HUDEP-2 (cell line): ENCODE measurements around the gene CADM1.

Source experiments
- DNase-seq, 76 experiments: peaks; one replicate each; lab custom pipeline; 2025; ENCODE audit not compliant: unreplicated experiment in 76 of 76; lab: John Stamatoyannopoulos, UW

The CADM1 gene

GRCh38 chr11:115290893-115291292, 213.3 kb downstream of the CADM1 start:
- no peak for DNase-seq

- DNase-seq, result no peak
Measured at GRCh38 chr11:115290479-115290878, 213.7 kb downstream of the CADM1 start.

- DNase-seq, result no peak
Measured at GRCh38 chr11:115287266-115287665, 216.9 kb downstream of the CADM1 start.

GRCh38 chr11:115286614-115287013, 217.6 kb downstream of the CADM1 start:
- DNase-seq, result no peak

- DNase-seq, result no peak
Measured at GRCh38 chr11:115284773-115285172, 219.4 kb downstream of the CADM1 start.

- DNase-seq, result no peak
Measured at GRCh38 chr11:115282923-115283322, 221.3 kb downstream of the CADM1 start.

GRCh38 chr11:115280775-115281174, 223.4 kb downstream of the CADM1 start:
- no peak for DNase-seq

GRCh38 chr11:115279813-115280761, 224.1 kb downstream of the CADM1 start:
- no peak for DNase-seq

- DNase-seq, result no peak
Measured at GRCh38 chr11:115276799-115277198, 227.4 kb downstream of the CADM1 start.

GRCh38 chr11:115276191-115276590, 228.0 kb downstream of the CADM1 start:
- DNase-seq, result no peak

- no peak for DNase-seq
Measured at GRCh38 chr11:115275045-115275444, 229.2 kb downstream of the CADM1 start.

GRCh38 chr11:115272925-115273324, 231.3 kb downstream of the CADM1 start:
- DNase-seq, result no peak

GRCh38 chr11:115271643-115272042, 232.6 kb downstream of the CADM1 start:
- DNase-seq, result no peak

- DNase-seq, result no peak
Measured at GRCh38 chr11:115269191-115269950, 234.8 kb downstream of the CADM1 start.

GRCh38 chr11:115267871-115268270, 236.3 kb downstream of the CADM1 start:
- no peak for DNase-seq

GRCh38 chr11:115267238-115267781, 236.9 kb downstream of the CADM1 start:
- DNase-seq, result no peak

GRCh38 chr11:115266066-115266639, 238.1 kb downstream of the CADM1 start:
- no peak for DNase-seq

- DNase-seq, result no peak
Measured at GRCh38 chr11:115263799-115264656, 240.2 kb downstream of the CADM1 start.

- no peak for DNase-seq
Measured at GRCh38 chr11:115258216-115258615, 246.0 kb downstream of the CADM1 start.

GRCh38 chr11:115257678-115258077, 246.5 kb downstream of the CADM1 start:
- no peak for DNase-seq
